ENCODE results near the gene PTPA. TPM values are rescaled to one million over a fixed set of nuclear protein-coding genes. Genes with fewer than 3 reads are reported as not detected.

Gene PTPA
- total RNA-seq, 1 experiment from 2014 or later, result 152 TPM

DNA sequence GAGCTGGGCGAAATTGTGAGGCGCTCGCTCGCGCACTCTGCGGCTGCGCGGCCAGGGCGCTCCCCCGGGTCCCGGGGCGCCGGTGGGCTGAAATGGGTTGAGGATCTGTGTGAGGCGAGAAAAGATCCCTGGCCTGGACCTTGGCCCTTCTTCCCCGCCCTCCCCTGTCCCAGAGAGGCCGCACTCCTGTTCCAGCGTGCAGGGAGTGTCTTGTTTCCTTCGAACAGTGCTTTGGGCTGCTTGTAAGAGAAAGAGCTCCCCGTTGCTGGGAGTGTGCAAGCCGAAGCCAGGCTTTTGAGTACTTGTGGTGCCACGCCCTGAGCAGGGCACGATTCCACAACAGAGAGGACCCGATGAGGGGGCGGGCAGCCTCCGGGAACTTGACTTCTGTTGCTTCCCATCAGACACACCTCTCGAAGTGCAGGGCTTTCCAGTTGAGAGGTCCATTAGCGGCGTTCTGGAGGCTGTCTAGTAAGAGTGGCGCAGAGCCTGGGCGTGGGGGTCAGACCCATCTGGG lies 29.8 kb upstream of the PTPA start:
- no peak for DNase-seq (ENCODE audit: low read depth)

DNA sequence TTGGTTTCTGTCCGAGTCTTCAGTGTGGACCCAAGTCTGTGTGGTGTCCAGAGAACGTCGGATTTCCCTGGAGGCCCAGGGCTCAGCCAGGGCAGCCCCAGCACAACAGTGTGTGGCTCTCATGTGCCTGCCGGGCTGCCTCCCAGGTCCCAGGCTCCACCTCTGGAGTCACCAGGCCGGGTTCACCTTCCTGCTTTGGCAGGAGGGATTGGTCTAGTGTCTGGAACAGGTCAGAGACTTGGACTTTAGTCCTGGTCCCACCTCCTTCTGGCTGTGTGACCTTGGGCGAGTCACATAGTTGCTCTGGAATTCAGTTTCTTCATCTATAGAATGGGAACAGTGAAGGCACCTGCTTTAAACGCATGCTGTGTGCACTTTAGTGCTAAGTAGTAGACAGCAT lies 27.1 kb upstream of the PTPA start:
- no peak for DNase-seq (ENCODE audit: low read depth)

DNA sequence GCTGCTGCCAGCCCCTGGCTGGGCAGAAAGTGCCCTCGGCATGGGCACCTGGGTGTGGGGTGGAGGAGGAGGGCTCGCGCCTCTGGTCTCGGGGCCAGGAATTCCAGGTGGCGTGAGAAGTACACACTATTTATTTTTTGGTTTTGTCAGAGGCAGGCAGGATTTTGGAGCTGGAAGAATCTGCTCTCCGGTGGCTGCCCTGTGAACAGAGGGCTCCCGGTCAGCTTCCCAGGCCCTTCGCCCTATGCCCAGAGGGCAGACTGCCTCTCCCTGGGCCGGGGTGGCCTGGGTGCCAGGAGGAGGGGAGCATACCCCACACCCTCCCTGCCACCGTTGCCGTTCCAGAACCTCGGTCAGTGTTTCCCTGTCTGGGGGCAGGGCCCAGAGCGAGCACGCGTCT lies 22.0 kb upstream of the PTPA start:
- no peak for DNase-seq (ENCODE audit: low read depth)

DNA sequence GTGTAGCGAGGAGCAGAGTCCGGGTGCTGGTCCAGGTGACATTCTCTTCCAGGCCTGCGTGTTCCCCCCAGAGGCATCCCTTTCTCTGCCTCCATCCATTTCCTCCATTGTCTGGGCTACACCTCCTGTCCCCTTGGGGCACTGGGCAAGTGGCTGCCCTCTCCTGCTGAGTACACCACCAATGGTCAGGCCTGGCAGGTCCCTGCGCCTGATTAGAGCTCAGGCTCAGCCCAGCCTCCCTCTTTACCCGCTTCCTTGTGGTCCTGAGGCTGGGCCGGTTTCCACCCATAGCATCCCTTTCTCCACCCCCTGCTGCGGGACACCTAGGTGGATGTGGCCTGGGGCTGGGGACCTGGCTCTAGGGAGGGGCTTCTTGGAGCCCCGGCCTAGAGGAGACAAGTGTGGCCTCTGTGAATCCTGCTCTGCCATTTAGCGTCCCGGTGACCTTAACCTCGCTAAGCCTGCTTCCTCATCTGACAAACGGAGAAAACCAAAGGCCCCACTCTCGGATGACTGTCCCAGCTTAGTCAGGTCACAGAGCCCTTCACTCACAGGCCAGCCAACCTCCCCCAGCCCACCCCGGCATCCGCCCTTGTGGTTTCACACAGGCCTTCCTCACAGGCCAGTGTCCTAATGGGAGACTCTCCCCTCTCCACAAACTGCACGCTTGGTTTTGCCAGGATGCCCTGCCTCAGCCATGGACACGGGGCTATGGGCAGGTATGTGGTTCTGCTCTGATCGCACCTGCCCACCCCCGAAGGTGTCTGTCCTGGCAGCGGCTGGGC lies 17.4 kb upstream of the PTPA start:
- no peak for DNase-seq (ENCODE audit: low read depth)

DNA sequence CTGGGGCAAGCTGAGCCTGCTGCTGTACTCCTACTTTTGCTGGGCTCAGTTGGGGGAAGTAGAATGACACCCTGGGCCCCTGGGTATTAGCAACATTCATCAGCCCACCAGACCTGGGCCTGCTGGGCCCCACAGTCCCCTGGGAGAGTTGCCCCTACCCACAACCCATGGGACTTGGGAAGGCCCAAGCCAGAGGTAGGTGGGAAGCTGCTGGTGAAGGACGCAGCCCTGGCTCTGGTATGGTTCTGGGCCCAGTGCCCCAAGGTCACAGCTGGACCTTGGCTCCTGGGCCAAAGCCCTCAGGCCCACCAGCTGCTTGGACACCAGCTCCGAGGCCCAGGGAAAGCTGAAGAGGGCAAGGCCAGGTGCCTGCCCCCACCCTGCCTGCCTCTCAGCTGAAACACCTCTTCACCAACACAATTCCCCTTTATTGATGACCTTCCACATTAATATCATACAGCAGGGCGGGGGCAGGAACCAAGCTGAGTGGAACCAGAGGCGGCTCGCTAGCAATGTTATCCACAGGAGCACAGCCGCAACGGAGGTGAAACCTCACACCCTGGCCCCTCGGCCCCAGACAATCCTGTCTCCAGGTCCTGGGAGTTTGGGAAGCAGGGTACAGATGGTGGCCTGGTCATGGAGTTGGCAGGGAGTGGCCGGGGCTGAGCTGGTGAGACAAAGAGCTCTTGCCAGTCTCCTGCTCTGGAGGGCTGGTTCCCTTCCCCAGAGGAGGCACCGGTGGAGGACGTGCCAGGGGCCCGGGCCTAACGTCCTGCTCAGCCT lies 16.6 kb upstream of the PTPA start:
- DNase-seq (ENCODE audit: low read depth), result no peak

DNA sequence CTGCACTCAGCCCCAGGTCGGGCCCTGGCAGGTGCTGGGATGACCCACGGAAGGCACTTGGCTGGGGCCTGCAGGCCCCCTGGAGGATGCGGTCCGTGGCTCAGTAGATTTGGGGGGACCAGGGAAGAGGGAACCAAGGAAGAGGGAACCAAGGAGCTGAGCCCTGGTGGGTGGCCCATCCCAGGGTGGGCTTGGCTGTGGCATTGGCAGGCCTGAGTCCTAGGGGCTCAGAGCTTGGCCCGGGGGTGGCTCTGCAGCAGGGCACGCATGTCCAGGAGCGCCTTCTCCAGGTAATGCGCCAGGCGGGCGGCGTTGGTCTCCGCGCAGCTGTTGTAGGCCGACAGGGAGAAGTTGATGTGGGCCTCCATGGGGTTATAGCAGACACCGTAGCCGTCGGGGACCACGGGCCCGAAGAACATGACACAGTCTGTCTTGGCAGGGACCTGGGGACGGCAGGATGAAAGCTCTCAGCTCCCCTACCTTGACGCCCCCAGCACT lies 16.0 kb upstream of the PTPA start:
- DNase-seq (ENCODE audit: low read depth), result no peak

DNA sequence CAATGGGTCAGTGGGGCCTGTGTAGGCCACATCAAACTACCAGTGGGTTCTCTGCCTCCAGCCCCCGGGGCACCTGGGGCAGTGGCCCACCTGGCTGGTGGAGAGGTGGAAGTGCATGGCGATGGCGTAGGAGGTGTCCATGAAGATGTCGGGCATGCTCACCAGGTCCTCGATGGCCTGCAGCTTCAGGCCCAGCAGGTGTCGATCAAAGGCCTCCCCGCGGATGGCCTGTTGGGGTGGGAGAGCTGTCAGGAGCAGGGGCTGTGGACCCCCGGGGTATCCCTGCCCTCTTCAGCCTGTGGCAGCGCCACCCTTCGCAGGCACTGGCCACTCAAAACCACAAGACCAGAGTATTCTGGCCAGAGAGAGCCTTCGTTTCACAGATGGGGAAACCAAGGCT lies 15.3 kb upstream of the PTPA start:
- DNase-seq (ENCODE audit: low read depth), result no peak

DNA sequence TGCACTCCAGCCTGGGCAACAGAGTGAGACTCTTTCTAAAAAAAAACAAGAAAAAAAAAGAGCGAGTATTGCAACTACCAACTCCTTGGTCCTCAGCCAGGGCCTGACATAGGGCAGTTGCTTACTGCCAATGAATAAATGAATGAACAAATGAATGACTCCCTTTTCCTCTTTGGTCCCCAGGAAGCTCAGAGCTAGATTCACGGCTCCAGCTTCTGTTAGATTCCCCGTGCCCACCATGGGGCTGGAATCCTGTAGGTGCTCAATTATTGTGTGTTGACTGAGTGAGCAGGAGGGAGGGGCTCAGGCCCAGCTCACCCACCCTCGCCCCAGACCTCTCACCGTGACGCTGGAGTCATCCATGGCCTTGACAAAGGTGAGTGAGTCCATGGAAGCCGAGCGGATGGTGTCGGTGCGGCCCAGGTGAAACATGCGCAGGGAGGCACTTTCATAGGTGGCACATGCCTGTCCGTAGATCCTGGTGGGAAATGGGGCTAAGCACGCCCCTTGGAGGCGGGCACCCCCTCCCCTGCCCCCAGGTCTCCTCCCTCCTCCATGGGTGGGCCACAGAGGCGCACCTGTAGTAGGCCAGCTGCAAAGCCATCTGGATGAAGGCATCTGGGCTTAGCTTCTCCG lies 13.4 kb upstream of the PTPA start:
- DNase-seq (ENCODE audit: low read depth), result no peak

DNA sequence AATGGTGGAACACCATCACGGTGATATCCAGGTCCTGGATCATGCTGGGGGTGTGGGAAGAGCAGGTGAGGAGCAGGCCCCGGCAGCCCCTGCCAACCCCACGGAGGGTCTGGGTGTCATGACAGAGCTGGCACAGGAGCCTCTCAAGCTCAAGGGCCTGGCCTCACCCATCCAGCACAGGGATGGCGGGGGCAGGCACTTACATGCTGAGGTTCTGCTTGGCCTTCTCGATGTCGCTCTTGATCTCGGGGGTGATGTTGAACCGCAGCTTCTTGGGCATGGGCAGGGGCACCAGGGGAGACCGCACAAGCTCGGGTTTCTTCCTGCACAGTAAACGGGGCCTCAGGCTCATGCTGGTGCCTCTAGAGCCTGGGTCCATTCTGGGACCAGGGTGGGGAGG lies 12.9 kb upstream of the PTPA start:
- DNase-seq (ENCODE audit: low read depth), result no peak

DNA sequence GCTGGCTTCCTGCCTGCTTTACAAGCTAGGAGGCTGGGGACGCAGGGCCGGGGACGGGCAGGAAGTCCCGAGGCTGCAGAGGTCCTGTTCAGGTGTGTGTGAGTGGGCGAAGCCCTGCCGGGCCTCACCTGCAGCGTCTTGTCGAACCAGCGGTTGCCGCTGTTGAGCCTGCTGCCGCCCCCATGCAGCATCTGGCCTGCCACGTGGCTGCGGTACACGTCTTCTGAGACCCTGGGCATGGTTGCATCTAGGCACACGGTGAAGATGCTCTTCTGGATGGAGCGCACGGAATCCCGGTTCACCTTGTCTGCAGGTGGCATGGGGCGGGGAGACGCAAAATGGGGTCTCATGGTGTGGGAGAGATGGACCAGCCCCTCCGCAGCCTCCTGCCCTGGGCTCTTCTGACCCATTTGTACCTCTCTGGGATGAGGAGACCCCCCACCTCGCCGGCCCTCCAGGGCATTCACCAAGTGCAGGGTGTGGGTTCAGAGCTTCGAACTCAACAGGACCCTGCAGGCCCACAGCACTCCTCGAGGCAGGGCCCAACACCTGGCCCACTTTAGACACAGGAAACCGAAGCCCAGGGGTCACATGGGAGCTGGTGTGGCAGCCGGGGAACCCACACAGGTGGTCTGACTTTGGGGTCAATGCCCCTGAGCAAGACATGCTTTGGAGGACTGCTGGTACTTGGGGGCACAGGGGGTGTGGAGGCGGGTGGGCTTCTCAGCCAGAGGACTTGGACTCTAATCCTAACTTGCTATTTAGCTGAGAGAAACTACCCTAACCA lies 10.6 kb upstream of the PTPA start:
- DNase-seq (ENCODE audit: low read depth), result no peak

DNA sequence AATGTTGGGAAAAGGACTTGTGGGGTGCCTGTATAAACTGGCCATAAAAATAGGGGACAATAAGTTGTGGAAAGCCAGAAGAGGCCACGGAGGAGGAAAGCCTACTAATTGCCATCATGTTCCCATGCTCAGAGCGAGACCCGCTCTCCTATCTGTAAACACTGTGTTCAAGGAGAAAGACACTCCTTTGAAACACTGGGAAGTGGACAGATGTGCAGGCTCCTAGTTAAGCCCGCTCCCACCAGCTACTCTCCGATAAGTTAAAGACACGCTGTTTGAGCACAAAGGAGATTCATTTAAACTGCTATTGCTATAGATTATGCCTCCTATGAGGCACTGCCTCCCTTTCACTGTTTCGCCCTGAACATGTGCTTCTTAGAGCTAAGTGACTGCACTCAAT lies 9.9 kb upstream of the PTPA start:
- no peak for DNase-seq (ENCODE audit: low read depth)

DNA sequence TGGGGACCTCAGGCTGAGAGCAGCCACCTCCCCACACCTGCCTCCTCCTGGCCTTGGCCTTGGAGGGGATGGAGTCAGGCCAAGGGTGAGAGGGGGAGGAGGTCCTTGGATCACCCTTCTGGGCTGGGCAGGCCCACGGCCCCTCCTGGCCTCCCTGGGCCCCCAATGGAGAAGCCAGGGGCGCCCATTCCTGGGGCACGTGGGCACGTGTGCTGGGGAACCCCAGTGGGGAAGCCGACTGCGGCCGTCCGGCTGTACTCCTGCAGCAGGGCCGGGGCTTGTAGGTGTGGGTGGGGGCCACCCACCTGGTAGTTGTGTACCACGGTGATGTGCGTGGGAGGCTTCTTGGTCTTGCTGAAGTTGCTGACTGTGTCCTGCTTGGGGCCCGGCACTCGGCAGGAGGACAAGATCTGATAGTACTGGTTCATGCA lies 9.1 kb upstream of the PTPA start:
- no peak for DNase-seq (ENCODE audit: low read depth)

DNA sequence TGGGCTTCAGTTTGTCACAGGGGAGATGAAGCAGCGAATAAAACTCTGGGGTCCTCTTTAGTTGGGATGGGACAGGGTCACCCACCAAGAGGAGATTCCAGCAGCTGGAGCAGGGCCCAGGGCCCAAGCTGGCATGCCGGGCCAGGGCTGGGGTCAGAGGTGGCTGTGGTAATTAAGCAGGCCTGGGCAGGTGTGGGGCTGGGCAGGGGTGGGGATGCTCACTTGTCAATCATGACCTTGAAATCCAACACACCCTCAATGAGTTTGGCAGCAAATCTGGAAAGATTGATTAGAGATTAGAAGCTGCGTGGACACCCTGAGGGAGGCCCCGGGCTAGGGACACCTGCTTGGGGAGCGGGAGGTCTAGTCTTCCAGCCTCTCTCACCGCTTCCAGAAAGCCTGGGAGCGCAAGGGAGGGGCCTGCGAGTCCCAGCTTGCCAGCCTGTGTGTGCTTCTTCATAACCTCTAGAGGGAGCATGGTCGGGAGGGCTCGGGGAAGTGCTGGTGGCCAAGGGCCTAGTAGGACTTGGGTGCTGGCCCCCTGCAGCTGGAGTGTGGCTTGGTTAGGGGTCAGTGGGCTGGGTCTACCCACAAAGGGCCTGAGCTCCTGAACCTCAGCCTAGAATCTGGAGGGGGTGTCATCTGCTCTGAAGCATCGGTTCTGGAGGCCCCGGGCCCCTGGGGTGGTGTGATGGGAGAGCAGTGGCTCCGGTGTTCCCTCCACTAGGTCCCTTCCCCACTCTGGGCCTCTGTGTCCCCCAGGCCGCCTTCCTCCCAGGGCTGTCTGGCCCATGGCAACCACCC lies 8.2 kb upstream of the PTPA start:
- DNase-seq (ENCODE audit: low read depth), result peak; percentile 48

DNA sequence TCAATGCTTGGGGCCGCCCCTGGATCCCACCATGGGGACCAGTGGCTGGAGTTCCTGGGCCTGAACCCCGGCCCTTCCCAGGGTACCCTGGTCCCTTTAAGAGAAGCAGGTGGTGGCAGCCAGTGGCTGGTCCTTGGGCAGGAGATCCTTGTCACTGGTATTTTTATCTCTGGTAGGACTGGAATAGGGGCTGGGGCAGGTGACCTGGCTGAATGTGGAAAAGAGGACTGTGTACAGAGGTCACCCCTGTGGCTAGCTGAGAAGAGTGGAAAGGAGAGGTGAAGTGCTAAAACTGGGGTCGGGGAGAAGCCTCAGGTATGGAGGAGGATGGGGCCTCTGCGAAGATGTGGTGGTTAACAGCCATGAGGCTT lies 7.6 kb upstream of the PTPA start:
- no peak for DNase-seq (ENCODE audit: low read depth)

DNA sequence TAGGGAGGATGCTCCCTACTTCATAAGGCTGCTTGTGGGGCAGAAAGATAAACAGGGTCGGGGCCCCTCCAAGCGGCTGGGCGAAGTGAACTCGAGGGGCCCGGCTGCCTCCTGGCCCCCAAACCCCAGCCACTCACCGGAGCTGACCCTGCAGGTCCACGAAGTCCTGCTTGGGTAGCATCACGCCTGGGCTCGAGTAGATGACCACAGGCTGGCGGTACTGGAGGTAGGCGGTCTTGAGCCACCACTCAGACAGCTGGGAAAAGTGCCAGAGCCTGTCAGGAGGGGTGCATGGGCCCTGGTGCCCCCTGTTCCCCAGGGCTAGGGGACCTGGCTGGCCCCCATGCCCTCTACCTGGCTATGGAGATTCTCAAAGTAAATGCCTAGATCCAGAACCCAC lies 7.2 kb upstream of the PTPA start:
- DNase-seq (ENCODE audit: low read depth), result no peak

DNA sequence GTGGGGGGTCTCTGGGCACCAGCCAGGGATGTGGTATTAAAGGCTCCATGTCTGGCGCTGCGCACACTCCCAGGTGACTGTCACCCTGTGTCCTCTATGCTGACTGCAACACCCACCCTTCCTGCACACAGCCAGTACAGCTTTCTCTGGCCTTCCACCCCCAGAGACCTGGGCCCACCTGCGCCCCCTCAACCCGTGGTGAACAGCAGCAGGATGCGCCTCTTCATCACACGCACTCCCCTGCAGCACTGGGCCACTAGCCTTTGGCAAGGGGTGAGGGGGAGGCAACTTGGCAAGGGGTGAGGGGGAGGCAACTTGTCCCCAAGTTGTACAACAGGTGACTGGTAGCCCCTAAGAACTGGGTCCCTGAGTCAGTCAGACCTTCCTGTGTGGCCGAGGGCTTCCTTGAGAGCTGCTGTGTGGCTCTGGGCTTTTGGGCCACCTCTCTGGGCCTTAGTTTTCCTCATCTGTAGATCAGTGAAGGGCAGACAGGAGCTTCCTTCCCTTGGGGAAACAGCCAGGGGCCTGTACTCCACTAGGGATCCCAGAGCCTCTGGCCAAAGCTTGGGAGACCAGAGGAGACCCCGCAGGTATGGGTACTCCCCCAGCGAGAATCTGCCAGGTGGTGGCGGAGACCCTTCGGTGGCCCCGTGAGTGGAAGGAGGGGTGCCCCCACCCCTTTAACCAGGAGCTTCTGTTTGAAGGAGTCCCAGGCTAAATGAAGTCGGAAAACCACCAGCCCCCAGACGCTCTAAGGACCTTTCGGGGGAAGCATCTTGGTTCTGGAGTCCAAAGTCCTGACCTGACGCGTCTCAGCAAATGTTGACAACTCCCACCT lies 5.1 kb upstream of the PTPA start:
- DNase-seq (ENCODE audit: low read depth), result no peak

DNA sequence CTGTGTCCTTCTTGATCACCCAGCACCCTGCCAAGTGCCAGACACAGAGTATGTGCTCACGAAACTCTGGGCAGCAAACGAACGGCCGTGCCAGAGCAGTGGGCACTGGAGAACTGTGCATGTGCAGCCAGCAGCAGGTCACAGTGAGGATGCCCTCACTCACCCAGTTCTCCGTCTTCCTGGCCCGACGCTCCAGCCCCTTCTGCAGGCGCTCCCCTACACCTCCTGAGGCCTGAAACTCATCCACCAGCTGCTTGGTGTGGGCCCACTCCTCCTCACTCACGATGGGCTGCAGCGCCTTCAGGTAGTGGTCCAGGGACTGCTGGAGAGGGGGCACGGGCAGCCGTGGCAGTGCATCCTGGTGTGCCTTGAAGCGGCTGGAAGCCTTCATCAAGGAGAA lies 3.6 kb upstream of the PTPA start:
- no peak for DNase-seq (ENCODE audit: low read depth)

DNA sequence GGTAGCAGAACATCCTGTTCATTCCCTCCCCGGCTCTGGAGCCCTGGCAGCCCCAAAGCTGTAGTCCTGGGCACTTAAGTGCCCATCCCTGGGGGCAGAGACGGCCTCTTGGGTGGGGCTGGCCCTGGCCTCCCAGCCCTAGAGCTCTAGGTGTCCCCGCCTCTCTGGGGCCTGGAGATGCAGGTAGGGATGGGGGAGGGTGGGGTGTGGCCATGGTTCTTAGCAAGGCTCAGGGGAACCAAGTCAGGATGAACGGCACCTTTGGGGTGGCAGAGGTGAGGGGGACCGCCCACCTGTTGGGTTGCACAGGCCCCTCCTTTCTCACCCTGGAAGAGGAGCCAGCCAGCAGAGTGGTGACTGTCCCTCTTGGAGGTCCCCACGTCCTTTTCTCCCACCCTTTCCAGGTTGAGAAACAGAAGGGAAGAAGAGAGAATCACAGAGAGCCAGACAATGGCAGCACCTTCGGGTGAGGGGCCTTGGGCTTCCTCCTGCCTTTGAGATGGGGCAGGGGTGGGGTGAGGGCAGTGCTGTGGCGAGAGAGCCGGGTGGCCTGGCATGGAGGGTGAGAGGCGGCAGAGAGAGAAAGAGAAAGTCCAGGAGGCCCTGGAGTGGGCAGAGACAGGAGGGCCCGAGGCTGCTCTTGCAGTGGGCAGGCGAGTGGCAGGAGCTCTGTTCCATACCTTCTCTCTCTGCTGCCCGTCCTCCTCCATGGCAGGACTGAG lies 3.0 kb upstream of the PTPA start:
- DNase-seq (ENCODE audit: low read depth), result no peak

DNA sequence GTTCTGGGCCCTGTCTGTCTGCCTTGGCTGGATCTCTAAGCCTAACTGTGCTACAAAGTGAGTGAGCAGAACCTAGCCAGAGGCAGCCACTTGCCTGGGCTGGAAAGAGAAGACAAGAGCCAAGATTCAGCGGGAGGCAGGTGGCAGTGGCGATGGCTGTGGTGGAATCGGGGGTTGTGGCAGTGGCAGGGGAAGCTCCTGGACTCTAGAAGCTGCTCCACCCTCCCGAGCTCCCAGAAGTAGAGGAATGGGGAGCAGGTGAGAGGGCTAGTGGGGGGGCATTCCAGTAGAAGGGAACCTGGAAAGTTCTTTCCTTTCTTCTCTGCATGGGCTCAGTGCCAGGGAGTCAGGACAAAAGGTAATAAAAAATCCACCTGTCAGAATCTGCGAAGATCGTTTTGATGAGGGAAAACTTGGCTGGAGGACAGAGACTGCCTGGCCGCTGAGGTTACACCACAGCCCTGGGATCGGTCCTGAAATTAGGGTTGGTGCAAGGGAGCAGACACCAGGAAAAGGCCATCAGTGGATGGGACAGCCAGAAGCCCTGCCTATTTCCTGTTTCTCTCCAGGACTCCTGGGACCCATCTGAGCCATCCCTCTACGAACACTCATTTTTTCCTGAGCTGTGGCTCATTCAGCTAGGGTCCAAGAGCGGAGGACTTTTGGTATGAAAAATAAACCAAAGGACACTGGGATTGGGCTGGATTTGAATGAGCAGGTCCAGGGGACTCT lies 2.2 kb upstream of the PTPA start:
- no peak for DNase-seq (ENCODE audit: low read depth)
